SK-N-SH (cell line): Measurements from ENCODE around the gene KLK2. TPM values are rescaled to one million over a fixed set of nuclear protein-coding genes. Genes with fewer than 3 reads are reported as not detected.

Source experiments
- CTCF ChIA-PET: fragments of 300-600, 350-600 bp; formaldehyde crosslinking; extraction: SDS; loops from one replicate; lab custom pipeline; 2021; lab: Yijun Ruan, JAX
- POLR2A ChIA-PET: fragments of 350-600 bp; sonication (Branson Sonifier 250); formaldehyde crosslinking; extraction: SDS; loops from one replicate; lab custom pipeline; 2020; ENCODE audit warnings: antibody characterized with exemption, inconsistent platforms; lab: Yijun Ruan, JAX
- DNase-seq: peaks from one replicate; pipeline ENCODE4 v3.0.0; 2012
- H2AFZ ChIP-seq: fragments of 200-600 bp; sonication (generic); 2 replicates; pipeline ENCODE4 v1.8.1; 2016; ENCODE audit warnings: antibody characterized with exemption, mild to moderate bottlenecking, low read depth
- H3F3A ChIP-seq: fragments of 200-600 bp; sonication (generic); replicated peaks from 2 replicates; pipeline ENCODE3; 2016; ENCODE audit warnings: antibody characterized with exemption, mild to moderate bottlenecking; ENCODE audit not compliant: insufficient read depth
- H3K27ac ChIP-seq, 2 experiments: fragments of 200-500 bp in 1 of 2; fragments of 200-600 bp in 1 of 2; sonication (Bioruptor generic) in 1 of 2; sonication (generic), shearing (Covaris generic) in 1 of 2; 2 replicates each; pipeline versions ENCODE4 v1.5.1 to v1.6.1; 2014 to 2016; ENCODE audit warnings: low read depth in 2 of 2, inconsistent platforms in 1 of 2, low read length in 1 of 2, mild to moderate bottlenecking in 1 of 2, mixed read lengths in 1 of 2
- H3K27me3 ChIP-seq: fragments of 200-600 bp; sonication (generic), shearing (Covaris generic); 2 replicates; pipeline ENCODE4 v1.6.1; 2016; ENCODE audit warnings: mixed run types; ENCODE audit not compliant: insufficient read depth
- H3K36me3 ChIP-seq, 2 experiments: fragments of 200-500 bp in 1 of 2; fragments of 200-600 bp in 1 of 2; sonication (Bioruptor generic) in 1 of 2; sonication (generic) in 1 of 2; replicated peaks in 1 of 2; 2 replicates each; pipeline versions ENCODE3 to v1.5.1; 2014 to 2016; ENCODE audit warnings: low read length in 1 of 2, mild to moderate bottlenecking in 1 of 2; ENCODE audit not compliant: insufficient read depth in 2 of 2, control insufficient read depth in 1 of 2
- H3K4me1 ChIP-seq, 2 experiments: fragments of 200-500 bp in 1 of 2; fragments of 200-600 bp in 1 of 2; sonication (Bioruptor generic) in 1 of 2; sonication (generic), shearing (Covaris generic) in 1 of 2; 2 replicates each; pipeline versions ENCODE4 v1.5.1 to v1.6.1; 2014 to 2016; ENCODE audit warnings: low read depth in 1 of 2, low read length in 1 of 2, mixed run types in 1 of 2; ENCODE audit not compliant: insufficient read depth in 2 of 2, control insufficient read depth in 1 of 2
- H3K4me2 ChIP-seq: fragments of 200-600 bp; sonication (generic), shearing (Covaris generic); 2 replicates; pipeline ENCODE4 v1.6.1; 2017; ENCODE audit warnings: mixed run types
- H3K4me3 ChIP-seq, 2 experiments: fragments of 200-500 bp in 1 of 2; fragments of 200-600 bp in 1 of 2; sonication (Bioruptor generic) in 1 of 2; sonication (generic), shearing (Covaris generic) in 1 of 2; 2 replicates each; pipeline versions ENCODE4 v1.5.1 to v1.8.1; 2014 to 2016; ENCODE audit warnings: low read depth in 2 of 2, inconsistent platforms in 1 of 2, low read length in 1 of 2, mild to moderate bottlenecking in 1 of 2, mixed read lengths in 1 of 2, moderate library complexity in 1 of 2
- H3K79me2 ChIP-seq: fragments of 200-600 bp; sonication (generic); 2 replicates; pipeline ENCODE4 v1.8.1; 2017; ENCODE audit warnings: mild to moderate bottlenecking; ENCODE audit not compliant: insufficient read depth
- H3K9ac ChIP-seq: fragments of 200-600 bp; sonication (generic); 2 replicates; pipeline ENCODE4 v1.6.1; 2017; ENCODE audit warnings: mixed run types
- H3K9me2 ChIP-seq: fragments of 200-600 bp; sonication (generic); 2 replicates; pipeline ENCODE4 v1.6.1; 2017; ENCODE audit warnings: mixed run types
- H3K9me3 ChIP-seq: fragments of 200-600 bp; sonication (generic); 2 replicates; pipeline ENCODE4 v1.6.1; 2017; ENCODE audit warnings: mixed run types, mild to moderate bottlenecking, moderate library complexity
- H4K20me1 ChIP-seq: fragments of 200-600 bp; sonication (generic); 2 replicates; pipeline ENCODE4 v1.6.1; 2017; ENCODE audit warnings: mild to moderate bottlenecking, mixed run types; ENCODE audit not compliant: insufficient read depth
- EZH2phosphoT487 ChIP-seq: fragments of 200-600 bp; sonication (generic); IDR thresholded peaks from 2 replicates; pipeline ENCODE4 v1.6.1; 2017; ENCODE audit warnings: low read depth, mixed run types, mild to moderate bottlenecking, antibody characterized with exemption, moderate library complexity, borderline replicate concordance
- FOSL2 ChIP-seq: IDR thresholded peaks from 2 replicates; pipeline ENCODE4 v1.4.0; 2012; ENCODE audit warnings: low read depth, mild to moderate bottlenecking, moderate library complexity, borderline replicate concordance
- FOXJ3 ChIP-seq: sonication (generic); formaldehyde crosslinking; IDR thresholded peaks from 2 replicates; pipeline ENCODE4 v1.5.1; 2020; ENCODE audit warnings: mild to moderate bottlenecking, missing genetic modification reagents
- FOXM1 ChIP-seq: IDR thresholded peaks from 2 replicates; pipeline ENCODE4 v1.4.0; 2012; ENCODE audit warnings: low read depth, mild to moderate bottlenecking
- NRF1 ChIP-seq: IDR thresholded peaks from 2 replicates; pipeline ENCODE4 v1.6.1; 2012; ENCODE audit warnings: low read depth, mild to moderate bottlenecking, low read length
- POLR2AphosphoS5 ChIP-seq: IDR thresholded peaks from 2 replicates; pipeline ENCODE4 v1.6.1; 2012; ENCODE audit warnings: low read depth, low read length
- RCOR1 ChIP-seq: fragments of 150-350 bp; IDR thresholded peaks from 2 replicates; pipeline ENCODE4 v1.6.1; 2017; ENCODE audit warnings: antibody characterized with exemption, low read length
- RXRA ChIP-seq: IDR thresholded peaks from 2 replicates; pipeline ENCODE4 v1.4.0; 2012; ENCODE audit warnings: low read depth, mild to moderate bottlenecking, borderline replicate concordance
- TCF12 ChIP-seq: IDR thresholded peaks from 2 replicates; pipeline ENCODE4 v1.4.0; 2012
- USF1 ChIP-seq: IDR thresholded peaks from 2 replicates; pipeline ENCODE4 v1.4.0; 2012; ENCODE audit warnings: low read depth, borderline replicate concordance
- WGBS: methylation state at CpG from one replicate; pipeline ENCODE4 v1.1.6; 2017; ENCODE audit warnings: low lambda C conversion rate; 5-methylcytosine and 5-hydroxymethylcytosine counted together
- polyA plus RNA-seq, 3 experiments: library from polyadenylated mRNA; depleted of rRNA; stranded (reverse); fragments of >200 nt; gene quantifications; 2 replicates each; pipeline ENCODE4 v1.2.3, GENCODE V29; 2012
- TF ChIP-seq, protein P1 (sequence below): fragments of 150-350 bp; IDR thresholded peaks from 2 replicates; pipeline ENCODE4 v1.6.1; 2016; ENCODE audit warnings: mild to moderate bottlenecking, low read depth, low read length
- TF ChIP-seq, protein P2 (sequence below): fragments of 200-600 bp; sonication (generic); IDR thresholded peaks from 2 replicates; pipeline ENCODE4 v1.6.1; 2017; ENCODE audit warnings: antibody characterized with exemption, mild to moderate bottlenecking, moderate library complexity
- TF ChIP-seq, protein P3 (sequence below): IDR thresholded peaks from 2 replicates; pipeline ENCODE4 v1.4.0; 2012; ENCODE audit warnings: low read depth
- TF ChIP-seq, protein P4 (sequence below): IDR thresholded peaks from 2 replicates; pipeline ENCODE4 v1.6.1; 2012; ENCODE audit warnings: mild to moderate bottlenecking, low read depth, low read length, moderate library complexity

KLK2 gene
- polyA plus RNA-seq, 1 of the 3 experiments (the other 2 are of a cell fraction): 0.15 TPM

- H3K4me2 ChIP-seq: no peak overlapping the region
- CTCF ChIA-PET: no interaction called here
- no peaks in the 10 kb centered on the region for H4K20me1 ChIP-seq
- H3K27me3 ChIP-seq: peaks cover 42% of the 10 kb centered on the region
- 3% methylated on average over 3 of the region's 3 CpGs for WGBS
- POLR2A ChIA-PET: no interaction called here
- TF ChIP-seq RXRA: no peak
- TF ChIP-seq RCOR1: no peak
- TF ChIP-seq, protein P1, sequence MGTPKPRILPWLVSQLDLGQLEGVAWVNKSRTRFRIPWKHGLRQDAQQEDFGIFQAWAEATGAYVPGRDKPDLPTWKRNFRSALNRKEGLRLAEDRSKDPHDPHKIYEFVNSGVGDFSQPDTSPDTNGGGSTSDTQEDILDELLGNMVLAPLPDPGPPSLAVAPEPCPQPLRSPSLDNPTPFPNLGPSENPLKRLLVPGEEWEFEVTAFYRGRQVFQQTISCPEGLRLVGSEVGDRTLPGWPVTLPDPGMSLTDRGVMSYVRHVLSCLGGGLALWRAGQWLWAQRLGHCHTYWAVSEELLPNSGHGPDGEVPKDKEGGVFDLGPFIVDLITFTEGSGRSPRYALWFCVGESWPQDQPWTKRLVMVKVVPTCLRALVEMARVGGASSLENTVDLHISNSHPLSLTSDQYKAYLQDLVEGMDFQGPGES: no peak
- TF ChIP-seq, protein P2, sequence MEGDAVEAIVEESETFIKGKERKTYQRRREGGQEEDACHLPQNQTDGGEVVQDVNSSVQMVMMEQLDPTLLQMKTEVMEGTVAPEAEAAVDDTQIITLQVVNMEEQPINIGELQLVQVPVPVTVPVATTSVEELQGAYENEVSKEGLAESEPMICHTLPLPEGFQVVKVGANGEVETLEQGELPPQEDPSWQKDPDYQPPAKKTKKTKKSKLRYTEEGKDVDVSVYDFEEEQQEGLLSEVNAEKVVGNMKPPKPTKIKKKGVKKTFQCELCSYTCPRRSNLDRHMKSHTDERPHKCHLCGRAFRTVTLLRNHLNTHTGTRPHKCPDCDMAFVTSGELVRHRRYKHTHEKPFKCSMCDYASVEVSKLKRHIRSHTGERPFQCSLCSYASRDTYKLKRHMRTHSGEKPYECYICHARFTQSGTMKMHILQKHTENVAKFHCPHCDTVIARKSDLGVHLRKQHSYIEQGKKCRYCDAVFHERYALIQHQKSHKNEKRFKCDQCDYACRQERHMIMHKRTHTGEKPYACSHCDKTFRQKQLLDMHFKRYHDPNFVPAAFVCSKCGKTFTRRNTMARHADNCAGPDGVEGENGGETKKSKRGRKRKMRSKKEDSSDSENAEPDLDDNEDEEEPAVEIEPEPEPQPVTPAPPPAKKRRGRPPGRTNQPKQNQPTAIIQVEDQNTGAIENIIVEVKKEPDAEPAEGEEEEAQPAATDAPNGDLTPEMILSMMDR: no peak
- TF ChIP-seq, protein P3, sequence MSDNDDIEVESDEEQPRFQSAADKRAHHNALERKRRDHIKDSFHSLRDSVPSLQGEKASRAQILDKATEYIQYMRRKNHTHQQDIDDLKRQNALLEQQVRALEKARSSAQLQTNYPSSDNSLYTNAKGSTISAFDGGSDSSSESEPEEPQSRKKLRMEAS: no peak
- TF ChIP-seq FOSL2: no peak
- TF ChIP-seq, protein P4, sequence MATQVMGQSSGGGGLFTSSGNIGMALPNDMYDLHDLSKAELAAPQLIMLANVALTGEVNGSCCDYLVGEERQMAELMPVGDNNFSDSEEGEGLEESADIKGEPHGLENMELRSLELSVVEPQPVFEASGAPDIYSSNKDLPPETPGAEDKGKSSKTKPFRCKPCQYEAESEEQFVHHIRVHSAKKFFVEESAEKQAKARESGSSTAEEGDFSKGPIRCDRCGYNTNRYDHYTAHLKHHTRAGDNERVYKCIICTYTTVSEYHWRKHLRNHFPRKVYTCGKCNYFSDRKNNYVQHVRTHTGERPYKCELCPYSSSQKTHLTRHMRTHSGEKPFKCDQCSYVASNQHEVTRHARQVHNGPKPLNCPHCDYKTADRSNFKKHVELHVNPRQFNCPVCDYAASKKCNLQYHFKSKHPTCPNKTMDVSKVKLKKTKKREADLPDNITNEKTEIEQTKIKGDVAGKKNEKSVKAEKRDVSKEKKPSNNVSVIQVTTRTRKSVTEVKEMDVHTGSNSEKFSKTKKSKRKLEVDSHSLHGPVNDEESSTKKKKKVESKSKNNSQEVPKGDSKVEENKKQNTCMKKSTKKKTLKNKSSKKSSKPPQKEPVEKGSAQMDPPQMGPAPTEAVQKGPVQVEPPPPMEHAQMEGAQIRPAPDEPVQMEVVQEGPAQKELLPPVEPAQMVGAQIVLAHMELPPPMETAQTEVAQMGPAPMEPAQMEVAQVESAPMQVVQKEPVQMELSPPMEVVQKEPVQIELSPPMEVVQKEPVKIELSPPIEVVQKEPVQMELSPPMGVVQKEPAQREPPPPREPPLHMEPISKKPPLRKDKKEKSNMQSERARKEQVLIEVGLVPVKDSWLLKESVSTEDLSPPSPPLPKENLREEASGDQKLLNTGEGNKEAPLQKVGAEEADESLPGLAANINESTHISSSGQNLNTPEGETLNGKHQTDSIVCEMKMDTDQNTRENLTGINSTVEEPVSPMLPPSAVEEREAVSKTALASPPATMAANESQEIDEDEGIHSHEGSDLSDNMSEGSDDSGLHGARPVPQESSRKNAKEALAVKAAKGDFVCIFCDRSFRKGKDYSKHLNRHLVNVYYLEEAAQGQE: no peak
- no peak for TF ChIP-seq FOXJ3
- TF ChIP-seq EZH2phosphoT487: no peak
- TF ChIP-seq FOXM1: no peak
- TF ChIP-seq POLR2AphosphoS5: no peak
- TF ChIP-seq USF1: no peak
- no peak for TF ChIP-seq TCF12
- no peak for TF ChIP-seq NRF1
- no peaks in the 10 kb centered on the region for H3K4me1 ChIP-seq
- no peaks in the 10 kb centered on the region for H3K9me2 ChIP-seq
- no peak overlapping the region for H3K4me3 ChIP-seq
- no peaks in the 10 kb centered on the region for H3K9me3 ChIP-seq
- DNase-seq: no peak
- no peak overlapping the region for H3K27ac ChIP-seq
- no peaks in the 10 kb centered on the region for H3K79me2 ChIP-seq
- no peaks in the 10 kb centered on the region for H3F3A ChIP-seq
- H2AFZ ChIP-seq: no peak overlapping the region
- H3K9ac ChIP-seq: no peak overlapping the region
- H3K36me3 ChIP-seq: no peaks in the 10 kb centered on the region
Observed at GRCh38 chr19:50850738-50851137, 22.5 kb upstream of the KLK2 start.
